ENCODE results near the gene NAP1L1.

NAP1L1 gene

GRCh38 chr12:76038176-76038575, 46.3 kb downstream of the NAP1L1 start:
- no peak overlapping the region for H3K27ac ChIP-seq
- TF ChIP-seq ZFX (IDR thresholded peaks at IDR 0.05): no peak

GRCh38 chr12:76037130-76038103, 47.1 kb downstream of the NAP1L1 start:
- H3K27ac ChIP-seq: no peak overlapping the region
- TF ChIP-seq ZFX (IDR thresholded peaks at IDR 0.05): no peak
- TF ChIP-seq CTCF (conservative IDR thresholded peaks at IDR 0.05): peak; percentile 80

GRCh38 chr12:76035045-76035444, 49.4 kb downstream of the NAP1L1 start:
- TF ChIP-seq ZFX (IDR thresholded peaks at IDR 0.05) (no peak), CTCF (conservative IDR thresholded peaks at IDR 0.05) (no peak)
- no peak overlapping the region; the same call in 1 of the 2 replicates for H3K27ac ChIP-seq

GRCh38 chr12:76033081-76034011, 51.1 kb downstream of the NAP1L1 start:
- no peak for TF ChIP-seq ZFX (IDR thresholded peaks at IDR 0.05)
- no peak for TF ChIP-seq CTCF (conservative IDR thresholded peaks at IDR 0.05)
- no peak overlapping the region for H3K27ac ChIP-seq

- H3K27ac ChIP-seq: peak overlapping the region; percentile 80
Observed at GRCh38 chr12:76032043-76032981, 52.2 kb downstream of the NAP1L1 start.

GRCh38 chr12:76031414-76032042, 53.0 kb downstream of the NAP1L1 start, which contains the start of gene PHLDA1:
Gene PHLDA1, minus strand, starts transcription at chr12:76031776.
- TF ChIP-seq CTCF (conservative IDR thresholded peaks at IDR 0.05) (peak; percentile 75), ZFX (IDR thresholded peaks at IDR 0.05) (peak; percentile 33; the same call in 1 of the 2 replicates)
- peak within 1 kb of the TSS; percentile 80 for H3K27ac ChIP-seq

More at GRCh38 chr12:76032043-76032981, 52.2 kb downstream of the NAP1L1 start:
- no peak for TF ChIP-seq CTCF (conservative IDR thresholded peaks at IDR 0.05)
- TF ChIP-seq ZFX (IDR thresholded peaks at IDR 0.05): 0 out of 2 replicates have a peak, but pooled peaks have one; percentile 8

All from C4-2B (cell line).